Hepatocyte (in vitro differentiated cells): ENCODE data around the gene KDM8. TPM values are rescaled to one million over a fixed set of nuclear protein-coding genes. Genes with fewer than 3 reads are reported as not detected.
A peak's percentile ranks its signal among the peaks of the same experiment; 100 is the strongest.

Experiments used
- DNase-seq: peaks from one replicate; pipeline ENCODE4 v3.0.0-alpha.2; 2016; ENCODE audit warnings: low spot score
- H2AFZ ChIP-seq: fragments of 200-600 bp; sonication (generic); 2 replicates; pipeline ENCODE4 v1.6.0; 2016; ENCODE audit warnings: antibody characterized with exemption, mild to moderate bottlenecking
- H3K27ac ChIP-seq: fragments of 200-600 bp; sonication (generic); 2 replicates; pipeline ENCODE4 v1.5.1; 2016; ENCODE audit warnings: mild to moderate bottlenecking
- H3K27me3 ChIP-seq: fragments of 200-600 bp; sonication (generic); 2 replicates; pipeline ENCODE4 v1.6.1; 2016
- H3K36me3 ChIP-seq: fragments of 200-600 bp; sonication (generic); replicated peaks from 2 replicates; pipeline ENCODE4 v1.5.1; 2016; ENCODE audit warnings: low read depth; ENCODE audit not compliant: insufficient read depth
- H3K4me1 ChIP-seq: fragments of 200-600 bp; sonication (generic); 2 replicates; pipeline ENCODE4 v1.5.1; 2016; ENCODE audit warnings: mild to moderate bottlenecking, moderate library complexity; ENCODE audit not compliant: insufficient read depth
- H3K4me2 ChIP-seq: fragments of 200-600 bp; sonication (generic); 2 replicates; pipeline ENCODE4 v1.6.0; 2016
- H3K4me3 ChIP-seq: fragments of 200-600 bp; sonication (generic); 2 replicates; pipeline ENCODE4 v1.5.1; 2016; ENCODE audit warnings: mild to moderate bottlenecking
- H3K79me2 ChIP-seq: fragments of 200-600 bp; sonication (generic); 2 replicates; pipeline ENCODE4 v1.6.0; 2017; ENCODE audit warnings: mild to moderate bottlenecking
- H3K9me2 ChIP-seq: fragments of 200-600 bp; sonication (generic); replicated peaks from 2 replicates; pipeline ENCODE4 v1.6.0; 2017; ENCODE audit warnings: mild to moderate bottlenecking; ENCODE audit not compliant: insufficient read depth
- H3K9me3 ChIP-seq: fragments of 200-600 bp; sonication (generic); 2 replicates; pipeline ENCODE4 v1.5.1; 2016; ENCODE audit warnings: low read depth, mild to moderate bottlenecking
- H4K20me1 ChIP-seq: fragments of 200-600 bp; sonication (generic); 2 replicates; pipeline ENCODE4 v1.6.0; 2016; ENCODE audit warnings: mild to moderate bottlenecking; ENCODE audit not compliant: insufficient read depth, poor library complexity, severe bottlenecking
- EZH2 ChIP-seq: fragments of 200-600 bp; sonication (generic); IDR thresholded peaks from 2 replicates; pipeline ENCODE4 v1.6.1; 2016; ENCODE audit warnings: antibody characterized with exemption, mild to moderate bottlenecking, borderline replicate concordance
- EZH2phosphoT487 ChIP-seq: fragments of 200-600 bp; sonication (generic); IDR thresholded peaks from one replicate; pipeline ENCODE4 v1.6.1; 2018; ENCODE audit warnings: antibody characterized with exemption, mild to moderate bottlenecking, low read depth, moderate library complexity; ENCODE audit not compliant: unreplicated experiment, severe bottlenecking
- WGBS: methylation state at CpG from one replicate; pipeline ENCODE4 v1.1.6; 2016; ENCODE audit warnings: low lambda C conversion rate; ENCODE audit errors: missing lambda C conversion rate; 5-methylcytosine and 5-hydroxymethylcytosine counted together
- polyA plus RNA-seq: library from polyadenylated mRNA; unstranded; fragments of >200 nt; fragmentation: Nextera tagmentation; extraction: Ambion mirVana; gene quantifications from 2 replicates; pipeline ENCODE4 v1.2.1, GENCODE V29; 2016
- total RNA-seq: library from RNA; depleted of rRNA; stranded (reverse); fragments of >200 nt; gene quantifications from 2 replicates; pipeline ENCODE4 v1.2.3, GENCODE V29; 2014
- TF ChIP-seq, protein P1 (sequence below): fragments of 200-600 bp; sonication (generic); IDR thresholded peaks from 2 replicates; pipeline ENCODE4 v1.5.1; 2016; ENCODE audit warnings: antibody characterized with exemption, mild to moderate bottlenecking; ENCODE audit not compliant: poor library complexity

The KDM8 gene
- total and polyA plus RNA-seq, 2 experiments from 2014 or later = 7.2 to 9.7 TPM

DNA sequence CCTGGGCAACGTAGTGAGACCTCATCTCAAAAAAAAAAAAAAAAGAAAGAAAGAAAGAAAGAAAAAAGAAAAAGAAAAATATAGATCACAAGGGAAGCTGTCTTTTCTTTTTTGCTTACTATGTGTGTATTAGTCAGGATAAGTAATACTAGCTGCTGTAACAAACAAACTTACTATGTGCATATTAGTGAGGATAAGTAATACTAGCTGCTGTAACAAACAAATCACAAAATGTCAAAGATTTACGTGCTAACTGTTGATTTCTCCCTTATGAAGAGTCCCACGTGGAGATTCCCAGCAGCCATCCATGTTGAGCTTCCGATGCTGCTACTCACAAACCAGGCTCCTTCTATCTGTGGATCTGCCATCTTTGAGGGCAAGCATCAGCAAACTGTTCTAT lies 31.7 kb upstream of the KDM8 start:
- Histone ChIP-seq H3K27ac (no peak overlapping the region), H3K79me2 (no peaks in the 10 kb centered on the region), H3K4me3 (no peak overlapping the region), H3K9me2 (no peaks in the 10 kb centered on the region), H3K4me1 (no peaks in the 10 kb centered on the region), H3K4me2 (no peak overlapping the region), H4K20me1 (no peaks in the 10 kb centered on the region), H2AFZ (no peak overlapping the region), H3K9me3 (no peaks in the 10 kb centered on the region), H3K27me3 (no peaks in the 10 kb centered on the region), H3K36me3 (no peaks in the 10 kb centered on the region)
- 76% methylated on average over 4 of the region's 4 CpGs for WGBS
- no peak for DNase-seq
- TF ChIP-seq, protein P1, sequence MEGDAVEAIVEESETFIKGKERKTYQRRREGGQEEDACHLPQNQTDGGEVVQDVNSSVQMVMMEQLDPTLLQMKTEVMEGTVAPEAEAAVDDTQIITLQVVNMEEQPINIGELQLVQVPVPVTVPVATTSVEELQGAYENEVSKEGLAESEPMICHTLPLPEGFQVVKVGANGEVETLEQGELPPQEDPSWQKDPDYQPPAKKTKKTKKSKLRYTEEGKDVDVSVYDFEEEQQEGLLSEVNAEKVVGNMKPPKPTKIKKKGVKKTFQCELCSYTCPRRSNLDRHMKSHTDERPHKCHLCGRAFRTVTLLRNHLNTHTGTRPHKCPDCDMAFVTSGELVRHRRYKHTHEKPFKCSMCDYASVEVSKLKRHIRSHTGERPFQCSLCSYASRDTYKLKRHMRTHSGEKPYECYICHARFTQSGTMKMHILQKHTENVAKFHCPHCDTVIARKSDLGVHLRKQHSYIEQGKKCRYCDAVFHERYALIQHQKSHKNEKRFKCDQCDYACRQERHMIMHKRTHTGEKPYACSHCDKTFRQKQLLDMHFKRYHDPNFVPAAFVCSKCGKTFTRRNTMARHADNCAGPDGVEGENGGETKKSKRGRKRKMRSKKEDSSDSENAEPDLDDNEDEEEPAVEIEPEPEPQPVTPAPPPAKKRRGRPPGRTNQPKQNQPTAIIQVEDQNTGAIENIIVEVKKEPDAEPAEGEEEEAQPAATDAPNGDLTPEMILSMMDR = no peak
- TF ChIP-seq EZH2 = no peak
- no peak for TF ChIP-seq EZH2phosphoT487

DNA sequence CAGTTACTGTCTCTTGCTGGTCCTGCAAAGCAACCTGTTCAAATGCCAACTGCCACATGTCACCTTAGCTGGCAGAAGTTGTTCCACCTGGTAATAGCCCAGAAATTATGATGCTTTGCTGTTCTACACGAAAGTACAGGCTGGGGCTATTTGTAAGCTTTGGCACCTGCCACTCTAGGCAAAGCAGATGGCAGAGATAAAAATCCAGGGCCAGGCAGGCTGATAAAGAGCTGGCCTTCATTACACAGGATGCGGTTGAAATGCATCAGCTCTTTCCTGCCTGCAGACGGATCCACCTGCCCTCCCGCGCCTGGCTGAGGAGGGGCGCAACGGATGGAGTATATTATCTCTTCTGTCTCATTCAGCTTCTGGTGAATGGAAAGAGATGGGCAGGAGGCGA lies 29.3 kb upstream of the KDM8 start:
- no peak overlapping the region for H3K27ac ChIP-seq
- WGBS = 77% methylated on average over 8 of the region's 8 CpGs

DNA sequence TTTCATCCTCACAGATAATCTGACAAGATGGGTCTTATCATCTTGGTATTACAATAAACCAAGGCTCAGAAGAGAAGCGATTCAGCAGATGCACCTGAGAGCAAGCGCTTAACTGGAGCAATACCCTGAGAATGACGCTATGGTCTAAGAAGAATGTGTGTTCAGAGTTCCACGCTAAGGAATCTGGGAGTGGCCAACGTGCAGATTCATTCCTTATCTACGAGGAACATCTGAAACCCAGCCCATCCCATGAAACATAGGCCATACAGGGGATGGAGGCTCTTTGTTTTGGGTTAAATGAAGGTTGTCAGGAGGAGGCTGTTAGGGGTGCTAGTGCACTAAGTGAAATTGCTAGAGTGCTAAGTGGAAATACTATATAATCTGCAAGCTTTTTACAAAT lies 28.5 kb upstream of the KDM8 start:
- Histone ChIP-seq H2AFZ (no peak overlapping the region), H3K79me2 (no peaks in the 10 kb centered on the region), H3K4me3 (no peak overlapping the region), H4K20me1 (no peaks in the 10 kb centered on the region), H3K27ac (no peak overlapping the region), H3K4me1 (no peaks in the 10 kb centered on the region), H3K4me2 (no peak overlapping the region), H3K9me2 (no peaks in the 10 kb centered on the region), H3K27me3 (no peaks in the 10 kb centered on the region), H3K9me3 (no peaks in the 10 kb centered on the region), H3K36me3 (no peaks in the 10 kb centered on the region)
- peak; percentile 68 for DNase-seq
- 42% methylated on average over 6 of the region's 6 CpGs for WGBS
- TF ChIP-seq, protein P1 = no peak
- TF ChIP-seq EZH2phosphoT487 (no peak), EZH2 (no peak)

More for the DNA sequence above, 29.3 kb upstream of the KDM8 start:
- H3K9me3 ChIP-seq = no peaks in the 10 kb centered on the region
- no peaks in the 10 kb centered on the region for H3K27me3 ChIP-seq
- no peak overlapping the region for H3K4me3 ChIP-seq
- H3K9me2 ChIP-seq = no peaks in the 10 kb centered on the region
- no peak overlapping the region for H2AFZ ChIP-seq
- no peak for TF ChIP-seq EZH2phosphoT487
- TF ChIP-seq, protein P1 = no peak
- no peak for TF ChIP-seq EZH2
- H3K79me2 ChIP-seq = no peaks in the 10 kb centered on the region
- no peaks in the 10 kb centered on the region for H3K36me3 ChIP-seq
- H3K4me1 ChIP-seq = no peaks in the 10 kb centered on the region
- DNase-seq = no peak
- H4K20me1 ChIP-seq = no peaks in the 10 kb centered on the region
- H3K4me2 ChIP-seq = no peak overlapping the region

DNA sequence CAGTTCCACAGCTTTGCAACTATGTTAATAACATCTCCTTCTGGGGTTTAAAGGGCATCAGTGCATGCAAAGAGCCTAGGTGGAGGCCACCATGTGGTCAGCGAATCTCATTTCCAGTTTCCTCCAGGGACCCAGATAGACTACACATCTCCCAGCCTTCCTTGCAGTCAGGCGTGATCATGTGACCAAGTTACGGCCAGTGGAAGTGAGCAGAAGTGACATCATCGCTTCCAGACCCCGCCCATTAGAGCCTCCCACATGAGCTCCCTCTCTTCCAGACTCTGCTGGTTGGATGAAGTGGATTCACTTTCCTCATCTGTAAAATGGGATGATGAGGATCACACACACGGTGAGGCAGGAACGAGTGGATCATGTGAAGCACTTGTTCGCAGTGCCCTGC lies 27.4 kb upstream of the KDM8 start:
- WGBS = 91% methylated on average over 8 of the region's 8 CpGs
- no peak for TF ChIP-seq EZH2phosphoT487
- TF ChIP-seq EZH2 = no peak
- TF ChIP-seq, protein P1 = no peak
- Histone ChIP-seq H3K27ac (no peak overlapping the region), H3K4me1 (no peaks in the 10 kb centered on the region), H3K79me2 (no peaks in the 10 kb centered on the region), H3K9me2 (no peaks in the 10 kb centered on the region), H3K36me3 (no peaks in the 10 kb centered on the region), H3K27me3 (no peaks in the 10 kb centered on the region), H3K4me3 (no peak overlapping the region), H3K4me2 (no peak overlapping the region), H2AFZ (no peak overlapping the region), H3K9me3 (no peaks in the 10 kb centered on the region), H4K20me1 (no peaks in the 10 kb centered on the region)
- DNase-seq = no peak
